ENCODE measurements around the gene ANO2.
"Not testable (repeated sequence)": the region's sequence is repeated elsewhere in the genome, so short reads cannot be mapped to it uniquely, and the experiment has no call there.

Gene ANO2

DNA sequence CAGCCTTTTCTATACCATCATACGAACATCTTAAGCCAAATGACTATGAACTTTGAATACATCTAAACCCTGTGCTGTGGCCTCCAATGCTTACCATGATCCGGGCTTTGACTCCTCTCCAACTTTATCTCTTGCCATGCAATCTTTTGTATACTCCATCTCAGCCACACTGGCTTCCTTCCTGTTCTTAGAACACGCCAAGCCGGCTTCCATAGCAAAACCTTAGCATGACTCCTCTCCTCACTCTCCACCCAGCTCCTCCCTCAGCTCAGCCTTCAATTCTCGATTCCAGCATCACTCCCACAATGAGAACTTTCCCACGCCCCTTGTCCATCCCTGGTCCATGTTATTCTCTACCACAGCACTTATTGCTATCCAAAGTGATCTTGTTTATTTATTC lies 284.8 kb downstream of the ANO2 start:
- DNase-seq (ENCODE audit: low read depth) = no peak

DNA sequence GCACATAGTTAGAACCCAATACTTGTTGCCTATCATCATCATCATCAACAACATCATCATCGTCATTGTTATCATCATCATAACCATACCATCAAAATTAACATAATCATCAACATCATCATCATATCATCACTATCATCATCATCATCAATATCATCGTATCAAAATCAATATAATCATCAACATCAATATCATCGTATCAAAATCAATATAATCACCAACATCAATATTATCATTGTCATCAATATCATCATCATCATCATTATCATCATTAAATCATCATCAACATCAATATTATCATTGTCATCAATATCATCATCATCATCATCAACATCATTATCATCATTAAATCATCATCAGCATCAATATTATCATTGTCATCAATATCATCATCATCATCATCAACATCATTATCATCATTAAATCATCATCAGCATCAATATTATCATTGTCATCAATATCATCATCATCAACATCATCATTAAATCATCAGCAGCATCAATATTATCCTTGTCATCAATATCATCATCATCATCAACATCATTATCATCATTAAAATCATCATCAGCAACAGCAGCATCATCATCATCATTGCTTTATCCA lies 286.6 kb downstream of the ANO2 start:
- DNase-seq (ENCODE audit: low read depth) = not testable (repeated sequence)

DNA sequence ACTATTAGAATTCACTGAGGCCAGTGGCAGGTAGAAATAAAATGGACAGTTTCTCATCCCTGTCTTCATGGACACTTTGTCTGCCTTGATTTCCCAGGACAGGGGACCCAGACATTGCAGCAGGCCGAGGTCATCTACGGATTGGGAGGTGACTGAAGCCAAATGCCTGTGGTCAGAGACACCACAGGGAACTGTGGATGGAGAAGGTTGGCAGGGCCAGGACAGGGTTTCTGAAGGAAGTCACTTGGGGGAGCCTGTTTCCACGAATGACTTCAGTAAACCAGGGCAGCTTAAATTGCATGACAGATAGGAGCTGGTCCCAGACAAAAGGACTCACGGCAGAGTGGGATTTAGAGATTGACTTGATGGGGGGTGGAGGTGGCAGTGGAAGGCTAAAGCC lies 288.2 kb downstream of the ANO2 start:
- DNase-seq (ENCODE audit: low read depth) = no peak

DNA sequence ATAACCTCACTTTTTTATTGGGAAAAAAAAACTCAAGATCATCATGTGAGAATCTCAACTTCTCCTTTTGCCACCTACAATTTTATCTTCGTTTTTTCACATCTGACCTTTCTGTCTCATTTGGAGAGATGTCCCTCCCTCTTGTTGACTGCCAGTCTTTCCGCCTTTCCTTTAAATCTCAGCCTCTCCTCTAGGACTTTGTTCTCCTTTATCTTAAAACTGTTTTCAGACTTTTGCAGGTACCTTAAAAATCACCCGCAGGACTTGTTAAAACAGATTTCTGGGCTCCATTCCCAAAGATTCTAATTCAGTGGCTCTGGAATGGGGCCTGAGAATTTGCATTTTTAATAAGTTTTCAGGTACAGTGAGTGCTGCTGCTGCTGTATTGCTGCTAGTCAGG lies 289.9 kb downstream of the ANO2 start:
- no peak for DNase-seq (ENCODE audit: low read depth)

DNA sequence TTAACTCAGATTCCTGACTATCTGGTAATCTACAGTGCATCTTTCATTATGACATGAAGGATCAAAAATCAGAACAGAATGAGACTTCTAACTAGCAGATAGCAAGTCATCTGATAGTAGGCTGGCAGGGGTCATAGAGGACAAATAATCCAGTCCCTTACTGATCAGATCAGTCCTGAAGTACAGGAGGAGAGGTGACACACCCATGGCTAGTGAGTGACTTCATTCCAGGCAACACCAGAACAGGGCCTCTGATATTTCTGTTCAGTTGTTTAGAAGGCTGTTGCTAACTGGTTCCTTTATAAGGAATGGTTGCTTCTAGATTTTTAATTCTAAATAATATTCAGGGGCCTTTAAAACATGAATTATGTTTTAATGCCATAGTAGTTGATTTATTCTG lies 291.0 kb downstream of the ANO2 start:
- DNase-seq (ENCODE audit: low read depth) = no peak

DNA sequence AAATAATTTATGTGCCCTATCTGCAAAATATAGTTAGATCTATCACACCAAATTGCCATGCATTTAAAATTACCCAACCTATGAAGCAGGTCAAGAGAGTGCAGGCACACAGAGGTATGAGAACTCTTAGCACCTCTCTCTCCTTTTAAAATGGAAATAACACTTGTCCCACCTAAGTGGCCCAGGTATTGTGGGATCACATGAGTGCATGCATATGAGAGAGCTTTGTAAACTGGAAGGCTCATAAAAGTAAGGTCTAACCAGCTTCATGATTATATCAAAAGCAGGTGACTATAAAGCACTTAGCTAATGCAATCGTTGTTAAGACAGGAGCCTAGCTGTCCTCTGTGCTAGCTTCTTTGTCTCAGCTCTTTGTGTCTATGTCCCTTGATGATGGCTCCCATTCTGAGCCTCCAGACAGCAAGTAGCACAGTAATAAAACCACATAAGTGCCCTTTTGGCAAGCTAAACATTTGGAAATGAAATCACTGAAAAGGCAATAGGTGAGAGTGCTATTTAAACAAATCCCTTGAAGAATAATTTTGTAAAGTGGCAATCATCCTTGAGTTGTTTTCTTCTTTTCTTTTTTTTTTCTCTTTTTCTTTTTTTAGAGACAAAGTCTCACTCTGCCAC lies 294.1 kb downstream of the ANO2 start:
- no peak for DNase-seq (ENCODE audit: low read depth)

DNA sequence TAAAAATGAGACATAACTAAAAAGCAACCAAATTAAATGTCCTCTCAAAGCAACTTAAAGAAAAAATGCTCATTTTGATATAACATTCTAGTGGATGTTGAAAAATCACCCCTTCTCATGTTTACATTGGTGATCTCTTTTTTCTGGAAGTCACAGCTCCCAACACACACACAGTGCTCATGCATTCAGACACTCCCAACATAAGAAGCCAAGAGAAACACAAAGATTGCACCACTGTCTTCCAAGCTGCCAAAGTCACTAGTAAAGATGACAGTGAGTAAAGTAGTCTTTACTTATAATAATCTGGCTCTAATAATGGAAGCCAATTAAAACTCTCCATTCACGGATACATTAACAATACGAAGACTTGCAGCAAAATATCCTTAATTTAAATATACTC lies 294.8 kb downstream of the ANO2 start:
- no peak for DNase-seq (ENCODE audit: low read depth)

DNA sequence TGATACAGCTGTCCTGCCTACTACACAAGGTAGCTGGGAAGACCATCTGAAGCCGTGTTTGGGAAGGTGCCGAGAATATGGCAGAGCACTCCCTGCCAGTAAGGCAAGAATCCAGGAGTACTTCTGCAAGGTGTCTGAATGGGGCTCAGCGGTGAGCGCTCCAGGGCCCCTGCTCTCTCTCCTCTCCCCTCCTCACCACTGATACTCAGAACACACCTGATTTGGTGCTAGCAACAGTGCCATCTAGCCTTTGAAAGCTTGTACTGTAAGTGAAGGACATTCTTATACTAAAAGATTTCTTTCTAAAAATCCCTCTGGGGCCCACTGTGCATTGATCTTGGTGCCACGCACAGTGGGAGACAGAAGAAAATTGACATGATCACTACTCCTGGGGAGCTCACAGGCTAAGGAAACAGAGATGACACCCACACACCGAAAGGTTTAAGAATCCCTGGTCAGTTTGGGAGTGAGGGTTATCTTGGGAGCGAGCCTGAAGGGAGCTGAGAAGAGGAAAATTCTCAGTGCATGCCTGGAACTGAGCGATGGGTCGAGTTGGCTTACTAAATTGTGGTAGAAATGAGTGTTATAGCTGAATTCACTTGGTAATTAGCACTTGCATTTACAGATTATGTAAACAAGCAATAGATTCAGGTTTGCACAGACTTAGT lies 296.2 kb downstream of the ANO2 start:
- no peak for DNase-seq (ENCODE audit: low read depth)

DNA sequence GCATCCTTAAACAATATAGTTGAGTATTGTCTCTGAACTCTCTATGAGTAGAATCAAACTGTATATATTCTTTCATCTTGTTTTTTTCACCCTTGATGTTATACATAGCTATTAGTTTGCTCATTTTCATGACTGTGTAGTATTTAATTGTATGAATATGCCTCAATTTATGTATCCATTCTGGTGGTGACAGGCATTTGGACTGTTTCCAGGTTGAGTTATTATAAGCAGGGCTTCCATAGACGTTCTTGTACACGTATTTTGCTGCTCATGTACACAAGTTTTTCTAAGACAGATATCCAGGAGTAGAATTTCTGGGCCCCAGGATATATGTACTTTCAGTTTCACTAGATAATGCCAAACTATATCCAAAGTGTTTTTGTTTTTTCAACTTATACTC lies 301.8 kb downstream of the ANO2 start:
- DNase-seq (ENCODE audit: low read depth) = no peak

DNA sequence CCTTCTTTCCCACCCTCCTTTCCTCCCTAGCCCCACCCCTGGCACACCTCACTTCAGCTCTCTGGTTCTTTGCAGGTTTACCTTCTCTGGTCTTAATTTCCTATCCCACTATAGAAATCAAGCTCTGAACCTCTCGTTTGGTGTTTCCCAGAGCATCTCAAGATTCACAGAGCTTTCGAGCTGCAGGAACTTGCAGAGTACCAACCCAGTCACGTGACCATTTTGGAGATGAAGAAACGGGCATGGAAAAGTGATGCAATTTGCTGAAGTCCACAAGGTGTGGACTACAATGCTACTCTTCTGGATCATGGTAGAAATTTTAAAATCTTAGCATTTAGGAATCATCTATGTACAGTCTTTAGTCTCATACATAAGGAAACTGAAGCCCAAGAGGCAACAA lies 307.4 kb downstream of the ANO2 start:
- DNase-seq (ENCODE audit: low read depth) = no peak

DNA sequence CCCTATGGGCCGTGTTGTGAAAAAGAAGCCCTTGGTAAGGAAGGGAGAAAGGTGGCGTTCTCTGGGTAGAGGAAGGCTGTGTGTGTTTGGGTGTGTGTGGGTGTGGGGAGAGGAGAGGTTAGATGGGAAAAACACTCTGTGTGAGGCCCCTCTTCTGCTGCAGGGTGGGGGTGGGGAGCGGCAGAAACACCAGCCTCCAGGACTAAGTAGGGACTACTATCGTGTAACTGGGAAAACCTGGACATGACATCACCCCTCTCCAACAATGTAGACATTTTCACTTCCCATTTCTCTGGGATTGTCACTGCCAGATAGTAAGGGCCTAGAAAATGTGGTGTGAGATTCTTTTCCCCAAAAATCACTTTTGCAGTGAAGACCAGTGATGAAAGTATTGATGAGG lies 308.2 kb downstream of the ANO2 start:
- DNase-seq (ENCODE audit: low read depth) = no peak

DNA sequence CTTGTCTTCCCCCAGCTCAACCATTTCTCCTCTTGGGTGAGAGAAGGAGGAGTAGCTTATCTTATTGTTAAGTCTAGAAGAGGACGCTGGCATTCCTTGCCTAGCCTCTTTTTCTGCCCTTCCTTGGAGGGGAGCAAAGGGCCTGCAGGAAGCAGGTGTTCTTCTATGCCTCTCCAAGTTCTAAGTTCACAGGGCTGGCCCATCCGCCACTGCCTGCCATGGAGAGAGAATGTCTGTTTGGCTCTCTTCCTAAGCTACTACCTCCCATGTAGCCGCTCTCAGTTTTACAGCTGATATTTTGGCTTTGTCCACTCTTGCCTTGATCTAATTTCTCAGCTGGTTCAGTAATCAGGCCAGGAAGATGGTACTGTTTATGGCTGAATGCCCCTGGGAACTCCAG lies 312.0 kb downstream of the ANO2 start:
- DNase-seq (ENCODE audit: low read depth) = no peak

DNA sequence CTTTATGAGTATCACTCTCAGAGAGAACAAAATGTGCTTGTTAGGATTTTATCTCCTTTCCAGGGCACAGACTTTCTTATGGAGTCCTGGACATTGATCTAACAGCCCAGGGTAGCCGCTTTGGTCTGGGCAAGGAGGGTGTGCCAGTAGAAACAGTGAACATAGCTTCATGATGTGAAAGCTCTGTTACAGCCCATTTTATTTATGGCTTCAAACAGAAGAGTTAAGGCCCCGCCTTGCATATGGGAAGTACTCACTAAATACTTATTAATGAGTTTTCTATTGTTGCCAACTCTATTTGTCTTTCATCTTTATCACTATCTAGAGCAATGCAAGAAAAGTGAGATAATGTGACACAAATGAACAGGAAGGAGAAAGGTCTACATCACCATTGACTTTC lies 312.6 kb downstream of the ANO2 start:
- no peak for DNase-seq (ENCODE audit: low read depth)

DNA sequence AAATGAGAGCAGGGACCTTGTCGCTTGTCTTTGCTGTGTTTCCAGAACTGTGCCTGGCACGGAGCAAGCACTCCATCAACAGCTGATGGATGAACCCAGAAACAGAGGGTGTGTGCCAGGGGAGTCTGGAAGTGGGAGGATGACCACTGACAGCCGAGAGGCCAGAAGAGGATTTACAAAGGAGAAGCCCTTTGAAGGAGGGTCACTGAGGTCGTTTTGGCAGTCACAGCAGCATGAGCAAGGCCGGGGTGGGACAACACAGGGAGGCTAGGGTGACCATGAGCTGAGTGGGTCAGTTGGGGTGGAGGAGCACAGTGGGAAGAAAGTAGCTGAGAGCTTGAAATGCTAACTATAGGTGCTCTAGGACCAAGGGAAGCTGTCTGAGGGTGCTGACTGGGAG lies 313.6 kb downstream of the ANO2 start:
- DNase-seq (ENCODE audit: low read depth) = no peak

DNA sequence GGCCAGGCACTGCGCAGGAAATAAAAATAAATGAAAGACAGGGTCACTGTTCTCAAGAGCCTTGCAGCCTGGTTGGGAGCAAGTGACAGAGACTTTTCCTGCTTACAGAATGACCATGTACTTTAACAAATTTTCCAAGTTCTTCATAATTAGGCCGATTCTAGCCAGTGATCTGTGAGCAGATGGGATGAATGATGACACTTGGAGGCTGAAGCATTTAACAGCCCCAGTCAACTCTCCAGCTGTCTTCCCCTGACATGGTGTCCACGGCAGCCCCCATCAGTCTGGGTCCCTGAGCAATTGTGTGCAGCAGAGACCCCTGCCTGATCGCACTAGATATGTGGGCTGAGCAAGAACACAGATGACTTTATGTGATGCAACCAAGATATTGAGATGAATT lies 314.3 kb downstream of the ANO2 start:
- no peak for DNase-seq (ENCODE audit: low read depth)

DNA sequence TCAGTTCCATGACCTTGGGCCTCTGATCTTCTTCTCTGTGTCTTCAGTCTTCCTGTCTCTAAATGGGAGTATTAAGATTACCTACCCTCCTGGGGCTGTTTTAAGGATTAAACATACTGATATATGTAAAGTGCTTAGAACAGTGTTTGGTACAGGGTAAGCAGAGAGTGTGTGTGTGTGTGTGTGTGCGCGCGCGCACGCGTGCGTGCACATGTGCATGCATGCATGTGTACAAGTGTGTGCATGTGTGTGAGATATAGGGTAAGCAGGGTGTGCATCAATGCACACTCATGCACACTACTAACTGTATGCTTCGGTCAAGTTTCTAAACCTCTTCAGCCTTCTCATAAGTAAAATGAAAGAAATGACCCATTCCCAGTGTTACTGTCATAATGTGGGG lies 316.6 kb downstream of the ANO2 start:
- DNase-seq (ENCODE audit: low read depth) = no peak

DNA sequence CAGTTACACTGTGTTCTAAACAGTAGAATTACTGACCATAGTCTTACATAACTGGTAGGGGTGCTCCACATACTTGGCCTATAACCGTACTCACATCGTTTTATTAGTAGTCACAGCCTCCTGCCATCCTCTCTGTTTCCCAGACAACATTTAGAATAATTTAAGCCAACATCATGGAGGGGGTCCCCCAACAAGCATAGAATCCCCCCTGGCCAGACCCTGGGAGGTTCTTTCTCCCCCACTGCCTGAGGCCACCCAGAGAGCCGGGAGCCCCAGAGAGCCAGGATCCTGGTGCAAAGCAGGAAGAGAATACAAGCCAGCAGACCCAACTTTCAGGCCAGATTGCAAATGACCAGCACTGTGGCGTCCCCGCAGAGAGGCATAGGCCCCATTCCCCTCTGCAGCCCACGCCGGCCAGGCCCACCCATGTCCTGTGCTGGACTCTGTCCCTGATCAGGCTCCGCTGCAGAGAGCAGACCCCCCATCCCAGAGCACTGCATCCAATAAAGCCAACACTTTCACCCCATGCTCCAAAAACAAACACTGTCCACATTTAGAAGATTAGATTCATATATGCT lies 317.9 kb downstream of the ANO2 start:
- DNase-seq (ENCODE audit: low read depth) = no peak

DNA sequence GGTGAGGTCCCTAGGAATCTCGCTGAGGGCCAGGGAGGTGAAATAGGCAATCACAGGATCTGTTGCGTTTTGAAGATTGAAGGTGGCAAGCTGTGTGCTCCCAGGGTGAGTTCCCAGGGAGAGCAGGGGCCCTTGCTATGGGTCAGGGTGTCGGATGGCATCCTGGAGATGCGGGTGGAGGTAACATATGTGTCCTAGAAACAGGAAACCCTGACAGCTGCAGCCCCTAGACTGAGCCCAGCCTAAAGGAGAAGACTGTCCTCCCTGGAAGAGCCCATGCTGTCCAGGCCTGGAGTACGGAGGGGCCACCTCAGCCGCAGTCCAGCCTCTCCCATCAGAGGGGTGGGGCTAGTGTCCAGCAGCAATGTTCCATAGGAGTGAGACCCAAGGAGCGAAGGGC lies 318.9 kb downstream of the ANO2 start:
- no peak for DNase-seq (ENCODE audit: low read depth)

DNA sequence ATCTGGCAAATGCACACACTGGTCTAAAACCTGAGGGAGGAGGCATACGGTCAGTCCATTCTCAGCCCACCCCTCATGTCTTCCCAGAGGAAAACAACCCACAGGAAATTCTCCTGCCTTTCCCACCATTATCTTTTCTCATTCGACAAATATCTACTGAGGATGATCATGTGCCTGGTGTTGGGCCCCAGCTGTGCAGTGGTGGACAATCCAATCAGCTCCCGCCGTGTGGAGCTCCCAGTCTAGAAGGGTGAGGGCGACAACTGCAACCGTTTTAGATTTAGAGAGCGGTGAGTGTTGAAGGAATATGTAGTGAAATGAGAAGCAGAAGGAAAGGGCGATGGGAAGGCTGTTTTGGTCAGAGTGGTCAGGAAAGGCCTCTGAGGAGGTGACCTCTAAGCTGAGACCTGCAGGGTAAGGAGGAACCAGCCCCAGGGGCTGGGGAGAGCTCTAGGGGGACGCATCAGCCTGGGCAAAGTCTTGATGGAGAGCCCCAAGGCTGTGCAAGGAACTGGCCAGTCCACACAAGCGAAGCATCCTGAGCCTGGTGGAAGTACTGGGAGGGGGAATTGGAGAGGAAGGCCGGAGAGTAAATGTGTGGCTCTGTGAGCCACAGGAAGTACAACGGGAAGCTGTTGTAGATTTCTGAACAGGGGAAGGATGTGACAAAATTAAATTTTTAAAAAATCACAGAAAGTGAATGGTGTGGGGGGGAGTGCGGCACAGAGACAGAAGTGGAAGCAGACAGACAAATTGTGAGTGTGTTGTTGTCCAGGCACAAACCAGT lies 320.4 kb downstream of the ANO2 start:
- no peak for DNase-seq (ENCODE audit: low read depth)

DNA sequence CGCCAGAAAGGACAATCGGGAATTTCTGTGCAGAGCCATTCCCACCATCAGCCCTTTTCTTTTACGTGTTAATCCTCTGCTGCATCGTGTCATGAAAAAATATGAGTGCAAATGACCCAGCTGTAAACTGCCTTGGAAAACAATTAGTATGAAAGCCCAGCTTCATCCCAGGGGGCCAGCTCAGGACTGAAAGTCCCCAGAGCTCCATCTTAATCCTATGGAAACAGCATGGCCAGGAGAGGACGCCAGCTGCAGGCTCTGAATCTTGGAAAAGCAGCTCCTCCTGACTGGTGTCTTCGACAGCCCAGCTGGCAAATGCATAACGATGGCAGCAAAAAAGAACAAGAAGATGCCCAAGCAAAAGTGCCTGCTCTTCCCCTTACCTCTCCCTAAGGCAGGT lies 321.6 kb downstream of the ANO2 start:
- no peak for DNase-seq (ENCODE audit: low read depth)

DNA sequence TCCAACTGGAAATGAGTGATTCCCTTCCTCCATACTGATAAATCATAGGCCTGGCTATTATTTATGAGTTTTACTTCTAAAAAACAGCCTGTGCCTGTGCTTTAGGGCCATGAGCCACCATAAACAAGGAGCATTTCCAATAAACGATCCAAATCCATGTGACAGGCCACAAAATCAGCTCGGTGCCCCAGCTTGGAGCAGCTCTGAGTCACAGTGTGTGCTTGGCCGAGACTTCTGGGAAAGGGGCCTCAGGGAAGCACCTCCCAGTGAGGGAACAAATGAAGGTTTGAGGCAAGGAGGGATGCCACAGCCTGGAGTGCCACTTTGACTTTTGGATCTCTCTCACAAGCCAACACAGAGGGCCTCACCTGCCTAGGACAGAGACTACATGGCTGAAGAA lies 322.8 kb downstream of the ANO2 start:
- no peak for DNase-seq (ENCODE audit: low read depth)

DNA sequence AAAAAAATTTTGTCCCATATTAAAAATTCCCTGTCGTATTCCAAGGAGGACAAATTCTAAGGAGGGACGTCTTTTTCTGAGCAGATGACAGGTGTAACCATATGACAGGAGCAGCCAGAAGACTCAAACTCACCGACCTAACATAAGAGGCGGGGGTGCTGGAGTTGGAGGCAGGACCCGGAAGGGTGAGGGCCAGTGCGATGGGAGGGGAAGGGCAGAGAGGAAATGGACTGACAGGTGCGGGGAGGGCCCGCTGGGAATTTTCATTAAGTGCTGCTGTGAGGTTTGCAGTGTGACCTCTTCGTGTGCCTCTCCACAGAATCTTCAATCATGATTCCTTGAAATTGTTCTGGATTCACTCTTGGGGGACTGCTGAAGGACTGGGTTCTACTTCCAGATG lies 323.7 kb downstream of the ANO2 start:
- DNase-seq (ENCODE audit: low read depth) = no peak

DNA sequence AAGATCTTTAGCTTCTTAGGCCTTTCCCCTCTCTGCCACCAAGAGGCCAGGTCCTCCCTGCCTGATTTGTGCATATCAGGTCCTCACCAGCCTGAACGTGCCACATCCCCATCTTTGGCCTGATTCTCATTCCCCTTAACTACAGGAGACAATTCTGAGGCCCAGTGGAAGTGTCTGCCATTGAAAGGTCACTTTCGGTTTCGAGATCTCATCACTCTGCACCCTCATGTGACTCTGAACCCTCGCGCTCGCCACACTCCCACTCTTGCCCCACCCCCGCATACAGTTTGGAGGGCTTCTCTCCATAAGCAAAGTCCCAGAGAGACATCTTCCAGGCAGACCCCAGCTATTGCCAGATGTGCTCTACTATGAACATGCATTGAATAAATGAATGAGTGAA lies 324.2 kb downstream of the ANO2 start:
- no peak for DNase-seq (ENCODE audit: low read depth)
